ENCODE measurements around the gene ATP2B2. TPM values are rescaled to one million over a fixed set of nuclear protein-coding genes. Genes with fewer than 3 reads are reported as not detected.

The ATP2B2 gene
- total and polyA plus RNA-seq, 2 experiments from 2014 or later, result 0.42 to 0.63 TPM

DNA sequence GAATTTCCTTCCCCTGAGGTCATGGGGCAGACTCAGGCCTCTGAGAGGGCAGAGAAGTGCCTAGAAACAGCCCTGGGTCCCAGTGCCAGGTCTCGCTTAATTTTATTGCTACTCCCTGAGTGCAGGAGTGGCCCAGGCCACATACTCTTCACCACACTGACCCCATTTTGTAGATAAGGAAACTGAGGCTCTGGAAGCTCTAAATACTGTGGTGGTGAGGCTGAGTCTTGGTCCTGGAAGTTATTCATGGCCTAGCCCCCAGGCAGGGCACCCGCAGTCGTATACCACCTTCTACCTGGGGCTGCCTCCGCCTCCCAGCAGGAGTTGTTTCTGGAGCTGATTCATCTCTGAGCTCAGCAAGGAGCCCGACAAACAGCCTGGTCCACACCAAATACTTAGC, 9.8 kb downstream of the ATP2B2 start (continued):
- TF ChIP-seq, protein P1, sequence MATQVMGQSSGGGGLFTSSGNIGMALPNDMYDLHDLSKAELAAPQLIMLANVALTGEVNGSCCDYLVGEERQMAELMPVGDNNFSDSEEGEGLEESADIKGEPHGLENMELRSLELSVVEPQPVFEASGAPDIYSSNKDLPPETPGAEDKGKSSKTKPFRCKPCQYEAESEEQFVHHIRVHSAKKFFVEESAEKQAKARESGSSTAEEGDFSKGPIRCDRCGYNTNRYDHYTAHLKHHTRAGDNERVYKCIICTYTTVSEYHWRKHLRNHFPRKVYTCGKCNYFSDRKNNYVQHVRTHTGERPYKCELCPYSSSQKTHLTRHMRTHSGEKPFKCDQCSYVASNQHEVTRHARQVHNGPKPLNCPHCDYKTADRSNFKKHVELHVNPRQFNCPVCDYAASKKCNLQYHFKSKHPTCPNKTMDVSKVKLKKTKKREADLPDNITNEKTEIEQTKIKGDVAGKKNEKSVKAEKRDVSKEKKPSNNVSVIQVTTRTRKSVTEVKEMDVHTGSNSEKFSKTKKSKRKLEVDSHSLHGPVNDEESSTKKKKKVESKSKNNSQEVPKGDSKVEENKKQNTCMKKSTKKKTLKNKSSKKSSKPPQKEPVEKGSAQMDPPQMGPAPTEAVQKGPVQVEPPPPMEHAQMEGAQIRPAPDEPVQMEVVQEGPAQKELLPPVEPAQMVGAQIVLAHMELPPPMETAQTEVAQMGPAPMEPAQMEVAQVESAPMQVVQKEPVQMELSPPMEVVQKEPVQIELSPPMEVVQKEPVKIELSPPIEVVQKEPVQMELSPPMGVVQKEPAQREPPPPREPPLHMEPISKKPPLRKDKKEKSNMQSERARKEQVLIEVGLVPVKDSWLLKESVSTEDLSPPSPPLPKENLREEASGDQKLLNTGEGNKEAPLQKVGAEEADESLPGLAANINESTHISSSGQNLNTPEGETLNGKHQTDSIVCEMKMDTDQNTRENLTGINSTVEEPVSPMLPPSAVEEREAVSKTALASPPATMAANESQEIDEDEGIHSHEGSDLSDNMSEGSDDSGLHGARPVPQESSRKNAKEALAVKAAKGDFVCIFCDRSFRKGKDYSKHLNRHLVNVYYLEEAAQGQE (IDR thresholded peaks at IDR 0.05; ENCODE audit: unreplicated experiment), result no peak
- TF ChIP-seq ZNF331 (CRISPR knock-in tag; IDR thresholded peaks at IDR 0.05; ENCODE audit: low read depth), result no peak
- TF ChIP-seq, protein P2, sequence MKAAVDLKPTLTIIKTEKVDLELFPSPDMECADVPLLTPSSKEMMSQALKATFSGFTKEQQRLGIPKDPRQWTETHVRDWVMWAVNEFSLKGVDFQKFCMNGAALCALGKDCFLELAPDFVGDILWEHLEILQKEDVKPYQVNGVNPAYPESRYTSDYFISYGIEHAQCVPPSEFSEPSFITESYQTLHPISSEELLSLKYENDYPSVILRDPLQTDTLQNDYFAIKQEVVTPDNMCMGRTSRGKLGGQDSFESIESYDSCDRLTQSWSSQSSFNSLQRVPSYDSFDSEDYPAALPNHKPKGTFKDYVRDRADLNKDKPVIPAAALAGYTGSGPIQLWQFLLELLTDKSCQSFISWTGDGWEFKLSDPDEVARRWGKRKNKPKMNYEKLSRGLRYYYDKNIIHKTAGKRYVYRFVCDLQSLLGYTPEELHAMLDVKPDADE (IDR thresholded peaks at IDR 0.05), result no peak
- TF ChIP-seq NANOG (IDR thresholded peaks at IDR 0.05; ENCODE audit: borderline replicate concordance), result no peak

DNA sequence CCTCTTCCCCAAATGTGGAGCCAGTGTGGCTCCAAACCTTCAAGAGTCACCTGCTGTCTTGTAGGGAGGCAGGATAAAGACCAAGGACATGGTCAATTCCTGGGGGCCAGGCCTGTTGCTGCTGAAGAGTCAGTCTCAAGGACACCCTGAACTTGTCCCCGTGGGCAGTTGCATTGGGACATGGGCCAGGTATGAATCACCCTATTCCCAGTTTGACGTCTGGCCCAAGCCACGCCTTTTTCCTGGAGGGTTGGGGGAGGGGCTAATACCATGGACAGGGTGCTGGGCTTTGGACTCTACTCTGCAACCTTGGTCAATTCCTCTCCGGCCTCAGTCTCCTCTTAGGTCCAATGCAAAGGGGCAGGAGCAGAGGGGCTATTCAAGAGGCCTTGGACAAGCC, 10.4 kb downstream of the ATP2B2 start:
- Histone ChIP-seq H3K4me2 (no peak overlapping the region), H2AFZ (no peak overlapping the region), H3K4me1 (ENCODE audit: insufficient read depth) (no peaks in the 10 kb centered on the region; the same call in none of the 2 replicates), H4K20me1 (replicated peaks; ENCODE audit: insufficient read depth) (no peaks in the 10 kb centered on the region), H3K36me3 (ENCODE audit: insufficient read depth) (no peaks in the 10 kb centered on the region), H3F3A (replicated peaks; ENCODE audit: low read depth) (no peaks in the 10 kb centered on the region), H3K79me2 (replicated peaks; ENCODE audit: insufficient read depth) (no peaks in the 10 kb centered on the region), H3K4me3 (no peak overlapping the region), H3K27me3 (ENCODE audit: insufficient read depth) (no peaks in the 10 kb centered on the region), H3K27ac (ENCODE audit: low read depth) (no peak overlapping the region), H3K9me2 (ENCODE audit: insufficient read depth) (no peaks in the 10 kb centered on the region)
- no peak for TF ChIP-seq NANOG (IDR thresholded peaks at IDR 0.05; ENCODE audit: borderline replicate concordance)
- TF ChIP-seq, protein P1 (IDR thresholded peaks at IDR 0.05; ENCODE audit: unreplicated experiment), result peak; percentile 58
- no peaks in the 10 kb centered on the region for H3K36me3 Mint-ChIP-seq (ENCODE audit: low read depth)
- no peaks in the 10 kb centered on the region; the same call in 2 of the 3 replicates for H3K9me3 Mint-ChIP-seq
- no peak overlapping the region for H3K4me3 Mint-ChIP-seq
- peak; percentile 68 for ATAC-seq
- no peak overlapping the region for H3K27ac Mint-ChIP-seq
- DNase-seq (ENCODE audit: low spot score), result peak; percentile 27
- peaks cover 15% of the 10 kb centered on the region for H3K4me1 Mint-ChIP-seq
- peaks cover 11% of the 10 kb centered on the region for H3K27me3 Mint-ChIP-seq (ENCODE audit: insufficient read depth, low read depth, poor library complexity)

Measured in GM23338 (cell line).